ENCODE data around the gene TRIM17. TPM values are rescaled to one million over a fixed set of nuclear protein-coding genes. Genes with fewer than 3 reads are reported as not detected.

TRIM17 gene
- total RNA-seq, 2 donors from 2014 or later = 8.4 to 19.6 TPM

DNA sequence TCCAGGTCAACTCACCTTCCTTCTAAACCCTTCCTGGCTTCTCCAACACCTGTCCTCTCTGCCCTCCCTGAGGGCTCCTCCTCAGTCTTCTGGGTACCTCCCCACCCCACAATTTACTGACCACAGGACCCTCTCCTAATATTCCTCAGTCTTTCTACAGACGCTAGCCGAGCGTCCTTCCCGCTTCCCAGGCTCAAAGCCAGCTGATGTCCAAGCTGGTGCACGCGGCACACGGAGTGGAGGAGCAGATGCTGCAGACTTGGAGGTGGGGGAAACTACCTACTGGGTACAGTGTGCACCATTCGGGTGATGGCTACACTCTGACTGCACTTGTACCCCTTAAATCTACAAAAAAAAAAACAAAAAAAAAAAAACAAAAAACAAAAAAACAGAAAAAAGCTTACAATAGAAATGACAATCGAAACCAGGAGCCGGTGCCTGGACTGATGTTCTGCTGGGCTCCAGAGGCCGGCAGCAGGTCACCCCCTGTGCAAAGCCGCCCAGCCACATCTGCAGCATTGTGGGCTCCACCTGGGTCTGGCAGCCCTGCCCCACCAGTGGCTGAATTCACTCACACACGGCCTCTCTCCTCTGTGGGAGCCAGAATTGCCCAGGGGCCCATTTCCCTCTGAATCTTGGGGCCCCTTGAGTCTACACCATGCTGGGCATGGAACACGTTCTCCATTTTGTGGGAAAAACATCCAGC lies 17.0 kb downstream of the TRIM17 start:
- H3K4me1 ChIP-seq (ENCODE audit: control insufficient read depth, insufficient read depth, low read length) = no peaks in the 10 kb centered on the region
- peaks cover 76% of the 10 kb centered on the region for H3K36me3 Mint-ChIP-seq (ENCODE audit: low read depth)
- no peak overlapping the region for H3K27ac Mint-ChIP-seq
- no peak overlapping the region for H3K4me3 ChIP-seq (ENCODE audit: low read length)
- no peaks in the 10 kb centered on the region for H3K9me3 Mint-ChIP-seq
- no peaks in the 10 kb centered on the region for H3K9me3 ChIP-seq (ENCODE audit: control insufficient read depth, low read length)
- H3K4me3 Mint-ChIP-seq = no peak overlapping the region
- 92 to 94% methylated on average over 6 to 14 of the region's 14 CpGs for WGBS, 2 experiments (ENCODE audit: insufficient coverage in 1 of 2, insufficient read length in 1 of 2)
- H3K27me3 ChIP-seq (ENCODE audit: control insufficient read depth, insufficient read depth, low read length, poor library complexity, severe bottlenecking) = no peaks in the 10 kb centered on the region
- H3K9ac ChIP-seq (ENCODE audit: extremely low read depth, low read length, poor library complexity, severe bottlenecking) = no peak overlapping the region
- peaks cover 47% of the 10 kb centered on the region for H3K36me3 ChIP-seq (ENCODE audit: control insufficient read depth, insufficient read depth, low read length)
- H3K27me3 Mint-ChIP-seq (ENCODE audit: insufficient read depth) = no peaks in the 10 kb centered on the region
- H3K4me1 Mint-ChIP-seq = peaks cover 9% of the 10 kb centered on the region
- peak; percentile 21 for DNase-seq
- TF ChIP-seq, protein P1, sequence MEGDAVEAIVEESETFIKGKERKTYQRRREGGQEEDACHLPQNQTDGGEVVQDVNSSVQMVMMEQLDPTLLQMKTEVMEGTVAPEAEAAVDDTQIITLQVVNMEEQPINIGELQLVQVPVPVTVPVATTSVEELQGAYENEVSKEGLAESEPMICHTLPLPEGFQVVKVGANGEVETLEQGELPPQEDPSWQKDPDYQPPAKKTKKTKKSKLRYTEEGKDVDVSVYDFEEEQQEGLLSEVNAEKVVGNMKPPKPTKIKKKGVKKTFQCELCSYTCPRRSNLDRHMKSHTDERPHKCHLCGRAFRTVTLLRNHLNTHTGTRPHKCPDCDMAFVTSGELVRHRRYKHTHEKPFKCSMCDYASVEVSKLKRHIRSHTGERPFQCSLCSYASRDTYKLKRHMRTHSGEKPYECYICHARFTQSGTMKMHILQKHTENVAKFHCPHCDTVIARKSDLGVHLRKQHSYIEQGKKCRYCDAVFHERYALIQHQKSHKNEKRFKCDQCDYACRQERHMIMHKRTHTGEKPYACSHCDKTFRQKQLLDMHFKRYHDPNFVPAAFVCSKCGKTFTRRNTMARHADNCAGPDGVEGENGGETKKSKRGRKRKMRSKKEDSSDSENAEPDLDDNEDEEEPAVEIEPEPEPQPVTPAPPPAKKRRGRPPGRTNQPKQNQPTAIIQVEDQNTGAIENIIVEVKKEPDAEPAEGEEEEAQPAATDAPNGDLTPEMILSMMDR (conservative IDR thresholded peaks at IDR 0.05) = no peak
- no peak overlapping the region for H3K27ac ChIP-seq (ENCODE audit: low read depth, low read length)

DNA sequence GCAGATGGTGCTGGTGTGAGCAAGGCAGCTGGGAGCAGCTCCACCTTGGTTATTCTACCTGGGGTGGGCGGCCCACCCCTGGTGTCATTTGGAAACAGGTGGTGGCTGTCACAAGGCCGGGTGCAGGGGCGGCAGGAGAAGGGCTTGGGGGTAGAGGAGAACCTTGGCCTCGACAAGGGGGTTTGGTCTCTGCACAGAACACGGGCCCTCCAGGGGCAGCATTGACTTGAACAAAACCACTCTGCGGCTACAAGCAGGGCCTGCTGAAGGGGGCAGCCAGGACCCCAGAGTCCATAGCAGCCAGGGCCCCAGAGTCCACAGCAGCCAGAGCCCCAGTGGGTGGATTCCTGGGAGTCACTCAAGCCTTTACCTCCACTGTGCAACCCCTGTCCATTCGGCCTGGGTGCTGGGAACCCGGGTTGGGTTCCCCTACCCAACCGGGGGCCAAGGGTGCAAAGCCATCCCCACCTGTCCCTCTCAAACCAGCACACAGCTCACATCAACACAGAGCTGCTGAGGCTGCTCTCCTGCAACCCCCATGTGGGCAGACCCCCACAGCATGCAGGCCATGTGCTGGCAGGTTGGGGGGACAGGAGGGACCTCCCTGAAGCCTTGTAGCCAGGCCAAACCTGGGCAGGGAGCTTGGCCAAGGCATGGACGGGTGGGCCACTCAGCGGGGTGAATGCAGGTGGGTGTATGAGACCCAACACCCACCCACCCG lies 17.8 kb downstream of the TRIM17 start:
- no peaks in the 10 kb centered on the region for H3K9me3 Mint-ChIP-seq
- no peak overlapping the region for H3K27ac Mint-ChIP-seq
- TF ChIP-seq, protein P1 (conservative IDR thresholded peaks at IDR 0.05) = no peak
- H3K9ac ChIP-seq (ENCODE audit: extremely low read depth, low read length, poor library complexity, severe bottlenecking) = no peak overlapping the region
- peaks cover 48% of the 10 kb centered on the region for H3K36me3 ChIP-seq (ENCODE audit: control insufficient read depth, insufficient read depth, low read length)
- H3K27ac ChIP-seq (ENCODE audit: low read depth, low read length) = no peak overlapping the region
- H3K4me3 Mint-ChIP-seq = no peak overlapping the region
- H3K27me3 Mint-ChIP-seq (ENCODE audit: insufficient read depth) = no peaks in the 10 kb centered on the region
- no peak overlapping the region for H3K4me3 ChIP-seq (ENCODE audit: low read length)
- H3K4me1 Mint-ChIP-seq = peaks cover 2% of the 10 kb centered on the region
- H3K36me3 Mint-ChIP-seq (ENCODE audit: low read depth) = peaks cover 72% of the 10 kb centered on the region
- WGBS, 2 experiments (ENCODE audit: insufficient coverage in 1 of 2, insufficient read length in 1 of 2) = 93 to 98% methylated on average over 4 to 12 of the region's 12 CpGs
- peak; percentile 33 for DNase-seq
- H3K4me1 ChIP-seq (ENCODE audit: control insufficient read depth, insufficient read depth, low read length) = no peaks in the 10 kb centered on the region
- no peaks in the 10 kb centered on the region for H3K27me3 ChIP-seq (ENCODE audit: control insufficient read depth, insufficient read depth, low read length, poor library complexity, severe bottlenecking)
- H3K9me3 ChIP-seq (ENCODE audit: control insufficient read depth, low read length) = no peaks in the 10 kb centered on the region

DNA sequence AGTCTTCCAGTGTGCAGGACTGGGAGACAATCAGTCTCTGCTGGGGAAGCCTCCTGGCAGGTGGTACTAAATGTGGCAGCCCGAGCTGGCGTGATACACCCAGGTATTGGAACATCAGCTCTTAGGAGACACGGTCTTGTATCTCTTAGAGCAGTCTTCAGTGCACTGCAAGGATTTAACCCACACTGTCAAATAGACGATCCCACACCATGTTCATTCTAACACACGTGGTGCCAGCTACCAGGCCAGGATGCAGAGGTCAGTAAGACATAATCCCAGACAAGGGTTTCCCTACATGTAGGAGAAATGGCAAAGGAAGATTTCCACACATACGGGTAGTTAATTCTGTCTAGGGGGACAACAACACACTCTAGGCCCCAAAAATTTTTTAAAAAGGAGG lies 18.7 kb downstream of the TRIM17 start:
- no peaks in the 10 kb centered on the region for H3K9me3 ChIP-seq (ENCODE audit: control insufficient read depth, low read length)
- no peak overlapping the region for H3K4me3 ChIP-seq (ENCODE audit: low read length)
- TF ChIP-seq, protein P1 (conservative IDR thresholded peaks at IDR 0.05) = no peak
- 93 to 96% methylated on average over 6 of the region's 6 CpGs for WGBS, 2 experiments (ENCODE audit: insufficient coverage in 1 of 2, insufficient read length in 1 of 2)
- peaks cover 6% of the 10 kb centered on the region for H3K4me1 Mint-ChIP-seq
- H3K4me3 Mint-ChIP-seq = no peak overlapping the region
- no peak overlapping the region for H3K27ac Mint-ChIP-seq
- H3K9me3 Mint-ChIP-seq = no peaks in the 10 kb centered on the region
- H3K27me3 Mint-ChIP-seq (ENCODE audit: insufficient read depth) = no peaks in the 10 kb centered on the region
- H3K27me3 ChIP-seq (ENCODE audit: control insufficient read depth, insufficient read depth, low read length, poor library complexity, severe bottlenecking) = no peaks in the 10 kb centered on the region
- peaks cover 44% of the 10 kb centered on the region for H3K36me3 ChIP-seq (ENCODE audit: control insufficient read depth, insufficient read depth, low read length)
- no peak overlapping the region for H3K27ac ChIP-seq (ENCODE audit: low read depth, low read length)
- no peaks in the 10 kb centered on the region for H3K4me1 ChIP-seq (ENCODE audit: control insufficient read depth, insufficient read depth, low read length)
- no peak overlapping the region for H3K9ac ChIP-seq (ENCODE audit: extremely low read depth, low read length, poor library complexity, severe bottlenecking)
- DNase-seq = peak; percentile 28
- H3K36me3 Mint-ChIP-seq (ENCODE audit: low read depth) = peaks cover 68% of the 10 kb centered on the region
